Measurements from ENCODE around the gene TMEM183A.
"Not testable (repeated sequence)": the region's sequence is repeated elsewhere in the genome, so short reads cannot be mapped to it uniquely, and the experiment has no call there.

TMEM183A gene

GRCh38 chr1:203006948-203007871, at the start of gene TMEM183A:
TMEM183A (plus strand) TSS chr1:203007374; CDS start chr1:203007466, 92 bp downstream.
- peak; percentile 99 for DNase-seq

GRCh38 chr1:202957733-202958543, 49.2 kb upstream of the TMEM183A start, which contains the start of gene ADIPOR1:
ADIPOR1 (minus strand) TSS chr1:202958312; CDS start chr1:202951070, 7,242 bp downstream.
- peak; percentile 96 for DNase-seq

GRCh38 chr1:202958544-202959275, 48.5 kb upstream of the TMEM183A start:
- DNase-seq, result peak; percentile 73

GRCh38 chr1:202959276-202959620, 47.9 kb upstream of the TMEM183A start:
- DNase-seq, result no peak

- DNase-seq, result no peak
Measured at GRCh38 chr1:202961220-202961880, 45.8 kb upstream of the TMEM183A start.

DNA sequence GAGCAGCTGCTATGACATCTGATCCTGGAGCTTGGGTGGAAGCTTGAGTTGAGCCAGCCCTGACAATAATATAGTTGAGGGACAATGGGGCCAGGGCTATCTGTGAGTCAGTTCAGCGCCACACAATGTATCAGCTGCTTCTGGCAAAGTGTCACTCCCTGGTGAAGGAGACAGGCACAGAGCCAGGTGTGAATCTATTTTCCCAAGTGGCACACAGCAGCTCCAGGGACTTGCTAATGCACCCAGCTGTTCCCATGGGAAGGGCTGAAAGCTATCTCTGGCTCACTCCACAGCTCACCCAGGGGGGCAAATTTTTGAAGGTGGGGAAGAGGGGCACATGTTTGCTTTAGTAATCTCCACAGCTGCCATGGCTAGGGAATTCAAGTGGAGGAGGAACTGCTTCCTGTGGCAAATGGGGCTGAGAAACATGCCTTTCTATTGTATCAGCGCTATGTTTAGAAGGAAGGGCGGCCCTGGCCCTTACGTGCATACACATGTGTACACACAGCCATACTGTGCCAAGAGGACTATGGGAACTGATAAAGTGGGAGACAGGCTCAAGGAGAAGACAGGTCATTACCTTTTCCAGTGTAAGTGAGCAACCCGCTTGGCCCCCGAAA, 42.3 kb upstream of the TMEM183A start:
- no peak for DNase-seq

- DNase-seq, result no peak
Measured at GRCh38 chr1:202965422-202965821, 41.8 kb upstream of the TMEM183A start.

DNA sequence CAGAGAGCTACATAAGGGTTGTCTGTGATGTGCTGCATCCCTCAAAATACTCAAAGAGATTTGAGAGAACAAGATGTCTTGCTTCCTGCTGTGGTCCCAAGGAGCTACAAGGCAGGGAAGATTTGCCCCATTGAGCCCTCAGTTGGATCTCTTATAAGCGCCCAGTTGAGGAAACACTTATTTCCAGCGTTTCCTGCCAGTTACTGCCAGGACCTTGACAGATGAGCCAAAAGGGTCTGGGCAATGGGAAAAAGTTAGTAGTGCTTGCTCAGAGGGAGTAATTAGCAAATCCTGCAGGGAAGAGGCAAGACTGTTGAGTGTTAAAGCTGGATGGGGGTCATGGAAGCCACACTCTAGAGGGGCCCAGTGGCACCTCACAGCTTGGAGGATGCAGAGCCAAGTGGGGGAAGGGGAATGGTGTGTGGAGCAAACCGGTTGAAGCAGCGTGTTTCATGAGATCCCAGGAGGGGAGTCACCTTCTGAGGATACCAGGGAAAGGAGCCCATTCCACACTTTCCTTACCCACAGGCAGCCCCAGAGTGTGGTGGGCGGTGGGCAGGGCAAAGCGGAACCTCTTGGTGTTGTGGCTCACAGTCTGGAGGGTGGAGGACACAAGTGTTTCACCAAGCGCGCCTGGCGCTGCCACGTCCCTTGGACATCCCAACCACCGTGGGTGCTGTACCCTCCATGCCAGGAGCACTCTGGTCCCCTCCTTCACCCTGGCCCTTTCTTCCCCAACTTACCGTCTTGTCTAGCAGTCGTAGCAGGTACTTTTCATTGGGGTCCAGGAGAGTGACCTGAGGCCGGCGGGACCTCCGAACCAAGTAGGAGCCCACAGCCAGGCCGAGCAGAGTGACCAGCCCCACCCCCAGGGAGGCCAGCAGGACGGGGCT, 40.9 kb upstream of the TMEM183A start:
- DNase-seq, result no peak

DNA sequence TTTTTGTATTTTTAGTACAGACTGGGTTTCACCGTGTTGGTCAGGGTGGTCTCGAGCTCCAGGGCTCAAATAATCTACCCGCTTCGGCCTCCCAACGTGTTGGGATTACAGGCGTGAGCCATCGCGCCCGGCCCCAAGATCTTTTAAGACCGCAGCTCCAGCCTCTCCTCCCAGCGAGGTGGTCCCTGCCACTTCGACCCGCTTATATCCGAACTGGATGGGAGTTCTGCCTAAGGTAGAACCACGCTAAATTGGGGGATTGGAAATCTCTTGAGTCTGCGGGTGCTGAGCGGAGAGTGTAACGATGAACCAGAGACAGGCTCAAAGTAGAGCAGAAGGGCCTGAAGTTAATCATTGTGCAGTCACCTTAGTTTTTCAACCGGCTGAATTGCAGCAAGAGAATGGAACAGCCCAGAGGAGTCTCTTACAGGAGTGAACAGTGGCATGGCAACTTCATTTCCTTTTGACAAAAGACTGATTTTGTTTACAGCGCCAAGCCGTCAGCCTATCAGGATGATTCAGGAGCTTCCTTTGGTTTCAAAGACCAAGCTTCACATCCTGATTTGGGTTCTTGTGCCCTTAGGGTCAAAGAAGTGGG, 39.4 kb upstream of the TMEM183A start:
- DNase-seq, result peak; percentile 78

DNA sequence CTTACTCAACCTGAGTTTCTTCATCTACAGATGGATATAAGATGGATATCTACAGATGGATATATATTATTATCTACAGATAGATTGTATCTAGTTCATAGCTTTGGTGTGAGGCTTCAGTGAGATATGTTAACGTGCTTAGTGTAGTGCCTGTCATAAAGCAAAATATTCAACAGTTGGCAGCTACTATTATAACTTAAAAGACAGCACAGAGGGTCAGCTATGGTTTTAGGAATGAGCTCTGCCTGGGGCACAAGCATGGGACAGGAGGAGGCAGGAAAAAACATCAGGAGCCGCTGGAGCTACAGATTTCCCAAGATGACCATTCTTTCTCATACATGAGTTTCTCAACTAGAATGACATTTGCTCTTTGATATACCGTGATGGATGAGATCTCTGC, 38.8 kb upstream of the TMEM183A start:
- DNase-seq, result no peak

- peak; percentile 97 for DNase-seq
Measured at GRCh38 chr1:202968895-202969295, 38.3 kb upstream of the TMEM183A start.

DNA sequence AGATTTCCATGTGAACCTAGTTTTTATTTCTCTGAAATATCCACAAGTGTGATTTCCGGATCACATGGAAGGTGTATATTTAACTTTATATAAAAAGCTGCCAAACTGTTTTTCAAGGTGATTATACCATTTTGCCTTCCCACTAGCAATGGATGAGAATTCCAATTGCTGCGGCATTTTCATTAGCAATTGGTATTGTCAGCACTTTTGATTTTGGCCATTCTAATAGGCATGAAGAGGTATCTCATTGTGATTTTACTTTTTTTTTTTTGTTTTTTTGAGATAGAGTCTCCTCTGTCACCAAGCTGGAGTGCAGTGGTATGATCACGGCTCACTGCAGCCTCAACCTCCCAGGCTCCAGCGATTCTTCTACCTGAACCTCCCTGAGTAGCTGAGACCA, 35.1 kb upstream of the TMEM183A start:
- no peak for DNase-seq

DNA sequence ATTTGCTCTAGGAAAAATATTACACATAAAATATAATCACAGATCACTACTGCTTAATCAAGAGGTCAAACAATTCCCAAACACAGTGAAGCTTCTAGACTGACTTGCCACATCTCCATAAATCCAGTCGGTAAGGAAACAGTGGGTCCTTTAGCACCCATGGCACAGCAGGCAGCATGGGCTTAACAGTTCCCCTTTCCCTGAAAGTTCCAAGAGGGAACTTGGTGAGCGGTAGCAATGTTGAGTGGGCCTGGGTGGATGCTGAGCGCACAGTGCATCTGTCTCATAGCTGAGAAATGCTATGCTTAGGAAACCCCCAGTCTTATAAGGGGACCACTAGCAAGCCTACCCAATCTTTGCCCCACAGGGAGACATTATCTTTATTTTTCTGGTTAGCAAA, 32.3 kb upstream of the TMEM183A start:
- DNase-seq, result no peak

- peak; percentile 59 for DNase-seq
Measured at GRCh38 chr1:202976633-202977032, 30.5 kb upstream of the TMEM183A start.

- no peak for DNase-seq
Measured at GRCh38 chr1:202979459-202979858, 27.7 kb upstream of the TMEM183A start.

GRCh38 chr1:202981939-202982338, 25.2 kb upstream of the TMEM183A start:
- peak; percentile 78 for DNase-seq

GRCh38 chr1:202982715-202983430, 24.3 kb upstream of the TMEM183A start:
- DNase-seq, result peak; percentile 35

- DNase-seq, result not testable (repeated sequence)
Measured at GRCh38 chr1:202986120-202986519, 21.1 kb upstream of the TMEM183A start.

DNA sequence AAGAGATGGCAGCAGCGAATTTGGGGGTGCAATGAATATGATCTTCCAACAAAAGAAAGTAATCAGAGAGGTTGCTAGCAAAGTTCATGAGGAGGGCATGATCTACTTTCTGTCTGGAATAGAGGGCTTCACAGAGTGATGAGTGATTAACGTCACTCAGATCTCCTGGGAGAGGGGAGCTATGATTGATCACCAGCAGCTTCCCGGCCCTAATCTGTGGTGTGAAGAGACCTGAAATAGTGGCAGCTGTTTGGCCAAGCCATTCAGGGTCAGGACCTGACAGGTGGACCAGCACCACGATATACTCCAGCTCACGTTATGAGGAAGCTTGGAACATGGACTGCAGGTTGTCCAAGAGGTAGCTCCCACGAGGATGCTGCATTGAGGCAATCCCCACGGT, 19.9 kb upstream of the TMEM183A start:
- no peak for DNase-seq

All from hematopoietic multipotent progenitor cell treated with erythropoietin and hydrocortisone succinate and interleukin-3 and kit ligand, for 4 days (in vitro differentiated cells).